A549 (cell line): ENCODE results near the gene ZNF816. TPM values are rescaled to one million over a fixed set of nuclear protein-coding genes. Genes with fewer than 3 reads are reported as not detected.

ENCODE experiments used
- ATAC-seq, 2 experiments: fragments of 200-7000 bp in 1 of 2; fragments of >200 bp in 1 of 2; cut with Nextera tagmentation in 1 of 2; cut with Tn5 transposase in 1 of 2; 3 replicates each; pipeline versions ENCODE4 v1.8.0 to v1.9.1; 2018 to 2020; ENCODE audit warnings: mild to moderate bottlenecking in 1 of 2, moderate library complexity in 1 of 2
- CTCF ChIA-PET: fragments of 300-600 bp; sonication (Branson Sonifier 250); formaldehyde crosslinking; extraction: SDS; loops from one replicate; lab custom pipeline; 2021; ENCODE audit warnings: antibody characterized with exemption, inconsistent platforms; lab: Yijun Ruan, JAX
- POLR2A ChIA-PET: fragments of 350-600 bp; formaldehyde crosslinking; extraction: SDS; loops from one replicate; lab custom pipeline; 2021; ENCODE audit warnings: antibody characterized with exemption, inconsistent platforms; lab: Yijun Ruan, JAX
- DNase-seq, 2 experiments: peaks; one replicate each; pipeline versions ENCODE4 v3.0.0 to v3.0.0-alpha.2; 2011 to 2016; ENCODE audit warnings: low read depth in 1 of 2, low spot score in 1 of 2
- FAIRE-seq: peaks from 2 replicates; lab custom pipeline; 2011; peaks lifted over from hg19 to GRCh38; lab: Jason Lieb, UNC
- H3K27ac ChIP-seq, 2 experiments: fragments of >200 bp; sonication (Bioruptor Twin); formaldehyde crosslinking; 3 replicates each; pipeline ENCODE4 v1.5.1; 2016 to 2017
- H3K4me1 ChIP-seq: fragments of >200 bp; sonication (Bioruptor Twin); formaldehyde crosslinking; 3 replicates; pipeline ENCODE4 v1.6.1; 2016
- H3K4me2 ChIP-seq: fragments of >200 bp; sonication (Bioruptor Twin); formaldehyde crosslinking; 3 replicates; pipeline ENCODE4 v1.6.1; 2016
- H3K4me3 ChIP-seq: fragments of >200 bp; sonication (Bioruptor Twin); formaldehyde crosslinking; 3 replicates; pipeline ENCODE4 v1.5.1; 2016
- H3K9me3 ChIP-seq: fragments of >200 bp; sonication (Bioruptor Twin); formaldehyde crosslinking; 3 replicates; pipeline ENCODE4 v1.6.1; 2016
- CBX2 ChIP-seq: fragments of 200-600 bp; sonication (generic); IDR thresholded peaks from 2 replicates; pipeline ENCODE4 v1.6.1; 2016; ENCODE audit warnings: low read depth, mild to moderate bottlenecking, borderline replicate concordance
- E2F6 ChIP-seq: IDR thresholded peaks from 2 replicates; pipeline ENCODE4 v1.6.1; 2012; ENCODE audit warnings: low read depth, borderline replicate concordance
- ELK1 ChIP-seq: fragments of 150-350 bp; IDR thresholded peaks from 2 replicates; pipeline ENCODE4 v1.6.1; 2014; ENCODE audit warnings: low read depth, mild to moderate bottlenecking, low read length
- EP300 ChIP-seq, 2 experiments: fragments of >200 bp; sonication (Bioruptor Twin); formaldehyde crosslinking; IDR thresholded peaks; 2 replicates in 1 of 2; 3 replicates in 1 of 2; pipeline ENCODE4 v1.6.1; 2016 to 2017
- FOSB ChIP-seq: fragments of 250-450 bp; sonication (Bioruptor Pico); IDR thresholded peaks from 2 replicates; pipeline ENCODE4 v1.5.0; 2020; ENCODE audit warnings: mild to moderate bottlenecking, moderate library complexity
- FOXS1 ChIP-seq: fragments of 250-450 bp; sonication (Bioruptor Pico); IDR thresholded peaks from 2 replicates; pipeline ENCODE4 v1.5.0; 2020; ENCODE audit warnings: mild to moderate bottlenecking, moderate library complexity
- GATA3 ChIP-seq: IDR thresholded peaks from 2 replicates; pipeline ENCODE4 v1.6.1; 2012; ENCODE audit warnings: borderline replicate concordance
- HDAC2 ChIP-seq: fragments of 200-600 bp; sonication (generic); IDR thresholded peaks from 2 replicates; pipeline ENCODE4 v1.6.1; 2016
- HMGXB4 ChIP-seq: fragments of 250-450 bp; sonication (Bioruptor Pico); IDR thresholded peaks from 2 replicates; pipeline ENCODE4 v1.5.0; 2021; ENCODE audit warnings: mild to moderate bottlenecking, moderate library complexity, borderline replicate concordance
- MAFK ChIP-seq: fragments of 450-650 bp; IDR thresholded peaks from 2 replicates; pipeline ENCODE4 v1.6.1; 2014; ENCODE audit not compliant: partially characterized antibody
- MAX ChIP-seq: IDR thresholded peaks from 2 replicates; pipeline ENCODE4 v1.6.1; 2012
- MYC ChIP-seq: IDR thresholded peaks from 2 replicates; pipeline ENCODE4 v1.6.1; 2012; ENCODE audit warnings: mild to moderate bottlenecking, inconsistent platforms, low read length, improper control_type of control experiment, borderline replicate concordance
- NPAS2 ChIP-seq: fragments of 250-450 bp; sonication (Bioruptor Pico); IDR thresholded peaks from 2 replicates; pipeline ENCODE4 v1.8.0; 2022; ENCODE audit warnings: mild to moderate bottlenecking, moderate library complexity, borderline replicate concordance
- NR3C1 ChIP-seq: fragments of >200 bp; sonication (Bioruptor Twin); formaldehyde crosslinking; IDR thresholded peaks from 3 replicates; pipeline ENCODE4 v1.6.1; 2017
- POLR2A ChIP-seq: IDR thresholded peaks from 2 replicates; pipeline ENCODE4 v1.6.1; 2012; ENCODE audit warnings: mild to moderate bottlenecking, low read length
- RARB ChIP-seq: fragments of 250-450 bp; sonication (Bioruptor Pico); IDR thresholded peaks from 2 replicates; pipeline ENCODE4 v1.8.0; 2021; ENCODE audit warnings: mild to moderate bottlenecking, moderate library complexity
- RNF2 ChIP-seq: fragments of 200-600 bp; sonication (generic); IDR thresholded peaks from 2 replicates; pipeline ENCODE4 v1.6.1; 2016; ENCODE audit warnings: low read depth, mild to moderate bottlenecking, antibody characterized with exemption, moderate library complexity, borderline replicate concordance
- SMC3 ChIP-seq: fragments of >200 bp; sonication (Bioruptor Twin); formaldehyde crosslinking; IDR thresholded peaks from 3 replicates; pipeline ENCODE4 v1.6.1; 2018; ENCODE audit warnings: inconsistent platforms
- TFCP2L1 ChIP-seq: fragments of 250-450 bp; sonication (Bioruptor Pico); IDR thresholded peaks from 2 replicates; pipeline ENCODE4 v1.5.0; 2021; ENCODE audit warnings: mild to moderate bottlenecking
- USF2 ChIP-seq: fragments of 450-650 bp; IDR thresholded peaks from 2 replicates; pipeline ENCODE4 v1.6.1; 2014; ENCODE audit warnings: antibody characterized with exemption
- ZSCAN20 ChIP-seq: fragments of 250-450 bp; sonication (Bioruptor Pico); IDR thresholded peaks from 2 replicates; pipeline ENCODE4 v1.8.0; 2022; ENCODE audit warnings: mild to moderate bottlenecking, moderate library complexity
- whole genome bisulfite sequencing: methylation state at CpG from one replicate; pipeline ENCODE4 v1.1.6; 2017; ENCODE audit errors: missing lambda C conversion rate; 5-methylcytosine and 5-hydroxymethylcytosine counted together
- polyA plus RNA-seq, 4 experiments: library from polyadenylated mRNA; depleted of rRNA in 3 of 4; stranded (reverse); fragments of >200 nt; fragmentation: RNase III in 1 of 4; extraction: RNeasy Plus Mini Kit Qiagen cat#74134 plus additional on column Dnase treatment in 1 of 4; gene quantifications; 2 replicates in 3 of 4; 3 replicates in 1 of 4; pipeline ENCODE4 v1.2.3, GENCODE V29; 2011 to 2017

ZNF816 gene
- polyA plus RNA-seq, 2 of the 4 experiments (the other 2 are of a cell fraction), result 0.05 to 0.09 TPM

GRCh38 chr19:52981329-52981728 is 18.6 kb upstream of the ZNF816 start:
- no peaks in the 10 kb centered on the region for H3K4me1 ChIP-seq
- H3K27ac ChIP-seq, result no peak overlapping the region
- H3K4me3 ChIP-seq, result no peak overlapping the region
- peaks cover 54% of the 10 kb centered on the region for H3K9me3 ChIP-seq
- no peak overlapping the region for H3K4me2 ChIP-seq
- ATAC-seq (no peak), FAIRE-seq (no peak), DNase-seq (no peak)
- ChIA-PET CTCF (no interaction called here), POLR2A (no interaction called here)
- no peak for TF ChIP-seq FOXS1 (CRISPR knock-in tag)
- no peak for TF ChIP-seq RARB (CRISPR knock-in tag)
- TF ChIP-seq HDAC2, result no peak
- no peak for TF ChIP-seq USF2
- TF ChIP-seq MYC, result no peak
- TF ChIP-seq NR3C1, result no peak
- no peak for TF ChIP-seq E2F6
- no peak for TF ChIP-seq HMGXB4 (CRISPR knock-in tag)
- WGBS, result 2% methylated on average over 4 of the region's 4 CpGs

GRCh38 chr19:52967772-52968171 is 5.1 kb upstream of the ZNF816 start:
- ATAC-seq (no peak), FAIRE-seq (no peak), DNase-seq (no peak)
- ChIA-PET POLR2A (no interaction called here), CTCF (no interaction called here)
- no peak overlapping the region for H3K27ac ChIP-seq
- under 1% methylated on average over 2 of the region's 2 CpGs for WGBS
- no peaks in the 10 kb centered on the region for H3K4me1 ChIP-seq
- TF ChIP-seq RNF2 (no peak), ELK1 (no peak), MYC (no peak), TFCP2L1 (CRISPR knock-in tag) (no peak), FOXS1 (CRISPR knock-in tag) (no peak), NR3C1 (no peak), CBX2 (no peak), MAFK (no peak), POLR2A (no peak), E2F6 (no peak), EP300 (IDR thresholded peaks at IDR 0.05) (no peak), NPAS2 (CRISPR knock-in tag) (no peak), SMC3 (no peak), ZSCAN20 (CRISPR knock-in tag) (no peak), FOSB (CRISPR knock-in tag) (no peak)
- no peak overlapping the region for H3K4me3 ChIP-seq
- no peak overlapping the region for H3K4me2 ChIP-seq
- peaks cover 64% of the 10 kb centered on the region for H3K9me3 ChIP-seq

- no peak overlapping the region for H3K4me2 ChIP-seq
- 40% methylated on average over 12 of the region's 12 CpGs for WGBS
- H3K4me1 ChIP-seq, result no peaks in the 10 kb centered on the region
- ATAC-seq (no peak), FAIRE-seq (no peak), DNase-seq (no peak)
- ChIA-PET CTCF (no interaction called here), POLR2A (no interaction called here)
- TF ChIP-seq GATA3 (no peak), MAX (no peak)
- H3K9me3 ChIP-seq, result peaks cover 75% of the 10 kb centered on the region
- no peak overlapping the region for H3K4me3 ChIP-seq
- no peak overlapping the region for H3K27ac ChIP-seq
Observed at GRCh38 chr19:52963247-52963618, 552 bp upstream of the ZNF816 start.
